ENCODE measurements around the gene GRID1.

The GRID1 gene

DNA sequence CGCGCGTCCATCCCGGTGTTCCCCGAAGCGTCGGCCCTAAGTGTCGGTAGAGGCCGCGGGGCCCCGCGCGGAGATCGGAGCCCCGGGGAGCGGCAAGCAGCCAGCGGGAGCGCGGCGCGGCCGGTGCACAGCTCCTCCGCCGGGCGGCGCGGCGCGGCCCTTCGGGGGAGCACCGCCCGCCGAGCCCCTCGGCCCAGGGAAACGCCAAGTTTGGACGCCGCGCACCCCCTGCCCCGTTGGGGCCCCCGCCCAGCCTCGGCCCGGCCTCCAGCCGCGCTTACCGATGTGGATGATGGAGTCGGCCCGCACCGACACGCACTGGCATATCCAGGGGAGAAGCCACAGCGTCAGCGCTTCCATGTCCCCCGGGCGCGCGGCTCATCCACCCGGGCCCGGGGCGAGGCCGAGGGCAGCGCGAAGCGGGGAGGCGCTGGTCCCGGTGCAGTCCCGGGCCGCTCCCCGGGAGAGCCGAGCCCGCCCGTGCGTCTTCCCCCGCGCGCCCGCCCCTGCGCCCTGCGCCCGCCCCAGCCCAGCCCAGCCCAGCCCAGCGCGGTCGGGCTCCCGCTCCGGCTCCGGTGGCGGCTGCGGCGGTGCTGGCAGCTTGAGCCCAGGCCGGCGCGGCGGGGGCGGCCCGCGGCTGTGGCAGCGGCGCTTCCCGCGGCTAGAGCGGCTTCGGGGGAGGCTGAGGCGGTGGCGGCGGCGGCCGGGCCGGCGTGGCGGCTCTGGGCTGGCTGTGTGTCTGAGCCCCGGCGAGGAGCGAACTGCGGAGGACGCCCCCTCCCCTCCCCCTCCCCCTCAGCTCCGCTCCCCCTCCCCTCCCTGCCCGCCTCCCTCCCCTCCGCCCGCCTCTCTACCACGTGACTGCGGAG lies at the start of gene GRID1:
Gene GRID1, minus strand, starts transcription at position 763 of the 869 bp plus-strand sequence.
- no peak for DNase-seq

DNA sequence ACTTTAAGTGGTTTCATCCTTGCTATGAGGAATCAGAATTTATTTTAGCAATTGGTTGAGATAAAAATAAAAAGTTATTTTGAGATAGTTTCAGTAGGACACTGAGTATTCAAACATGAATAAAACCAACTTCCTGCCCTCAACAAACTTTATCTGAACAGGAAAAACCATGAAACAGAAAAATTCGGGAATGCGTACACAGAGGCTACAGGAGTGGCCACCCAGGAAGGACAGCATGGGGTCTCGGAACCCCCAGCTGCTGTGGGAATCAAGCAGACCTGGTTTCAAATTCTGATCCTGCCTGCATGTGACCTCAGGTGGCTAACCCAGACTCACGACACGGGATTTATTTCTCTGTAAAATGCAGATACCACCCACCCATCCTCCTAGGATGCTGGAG lies 49.0 kb upstream of the GRID1 start:
- no peak for DNase-seq

DNA sequence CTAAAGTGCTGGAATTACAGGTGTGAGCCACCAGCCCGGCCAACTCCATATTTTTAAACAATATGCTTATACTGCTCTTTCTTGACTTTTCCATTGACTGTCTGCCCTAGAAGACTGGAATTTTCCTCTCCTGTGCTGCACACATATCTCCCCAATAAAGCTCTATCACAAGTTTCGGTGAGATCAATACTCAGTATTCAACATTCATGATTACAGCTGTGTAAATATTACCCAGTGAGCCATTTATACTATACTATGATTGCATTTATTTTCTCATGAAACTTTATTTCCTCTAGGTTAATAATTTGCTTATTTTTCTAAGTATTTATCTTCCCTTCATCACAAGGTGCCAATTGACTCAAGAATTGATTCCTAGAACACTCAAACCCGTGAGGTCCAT lies 48.5 kb upstream of the GRID1 start:
- DNase-seq = no peak

DNA sequence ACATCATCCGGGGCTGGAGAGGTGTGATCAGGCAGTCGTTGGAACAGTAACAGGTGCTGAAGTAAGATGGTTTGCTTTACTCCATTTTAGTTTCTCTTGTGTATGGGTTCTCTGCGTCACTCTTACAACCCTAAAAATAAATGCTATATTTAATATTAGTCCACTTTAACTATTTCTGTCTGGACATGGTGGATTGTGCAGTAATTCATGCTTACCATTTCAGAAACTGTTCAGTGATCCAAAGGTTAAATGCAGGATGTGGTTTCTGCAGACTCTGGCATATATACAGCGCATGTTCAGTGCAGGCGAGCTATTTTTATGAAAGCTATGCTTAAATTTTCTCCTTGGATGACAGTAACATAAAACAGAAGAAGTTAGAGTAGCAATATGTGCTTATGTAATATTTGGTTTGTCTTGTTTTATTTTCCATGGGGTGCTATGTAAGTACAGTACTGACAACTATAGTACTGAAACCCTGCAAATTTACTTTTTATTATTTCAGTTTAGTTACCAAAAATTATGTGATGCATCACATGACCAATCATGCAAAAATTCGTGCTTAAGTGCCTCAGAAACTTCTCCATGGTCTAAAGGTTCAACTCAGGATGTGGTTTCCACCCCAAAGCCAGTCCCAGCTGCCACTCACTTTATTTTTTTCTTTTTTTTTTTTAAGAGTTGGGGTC lies 46.6 kb upstream of the GRID1 start:
- DNase-seq = no peak

DNA sequence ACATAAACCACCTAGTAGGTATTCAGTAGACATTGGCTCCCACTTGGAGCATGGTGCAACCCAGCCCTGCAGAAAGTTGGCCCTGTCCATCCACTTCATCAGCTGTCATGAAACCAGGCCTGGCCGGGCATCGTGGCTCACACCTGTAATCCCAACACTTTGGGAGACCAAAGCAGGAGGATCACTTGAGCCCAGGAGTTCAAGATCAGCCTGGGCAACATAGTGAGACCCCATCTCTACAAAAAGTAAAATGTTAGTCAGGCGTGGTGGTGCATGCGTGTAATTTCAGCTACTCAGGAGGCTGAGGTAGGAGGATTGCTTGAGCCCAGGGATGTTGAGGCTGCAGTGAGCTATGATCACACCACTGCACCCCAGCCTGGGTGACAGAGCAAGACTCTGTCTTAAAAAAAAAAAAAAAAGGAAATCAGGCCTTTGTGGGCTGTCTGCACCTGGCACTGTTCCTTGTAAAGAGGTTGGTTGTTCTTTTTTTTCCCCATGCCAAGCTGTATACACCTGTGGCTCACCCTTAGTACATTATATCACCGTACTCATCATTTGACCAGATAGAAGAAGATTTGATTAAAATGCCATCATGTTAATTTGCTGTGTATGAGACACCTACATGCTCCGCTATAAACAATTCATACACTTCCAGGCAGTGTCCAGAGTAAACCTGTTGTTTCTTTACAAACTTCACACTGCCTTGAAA lies 45.4 kb upstream of the GRID1 start:
- no peak for DNase-seq

DNA sequence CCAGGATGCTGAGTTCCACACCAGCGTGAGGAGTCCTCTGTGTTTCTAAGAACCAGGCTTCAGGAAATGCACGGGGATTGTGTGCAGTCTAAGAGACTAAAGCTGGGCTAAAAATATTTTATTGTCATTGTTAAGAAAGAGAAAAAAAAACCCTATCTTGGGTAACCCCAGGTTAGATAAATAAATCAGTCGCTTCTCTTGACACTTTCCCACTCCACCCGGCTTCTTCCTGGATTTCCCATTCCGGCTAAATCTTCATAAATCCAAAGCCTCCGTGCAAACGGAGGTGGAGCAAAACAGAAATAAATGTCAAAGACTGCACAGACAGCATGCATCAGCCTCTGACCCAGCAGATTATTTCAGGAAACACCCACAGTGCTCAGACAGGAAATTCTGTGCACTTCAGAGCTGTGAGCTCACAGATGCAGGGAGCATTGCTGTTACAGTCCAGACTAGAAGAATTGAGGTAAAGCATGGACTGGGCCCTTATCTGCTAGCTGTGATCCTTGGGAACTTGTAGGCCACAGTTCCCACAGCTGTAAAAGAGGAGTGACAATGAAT lies 44.8 kb upstream of the GRID1 start:
- no peak for DNase-seq

DNA sequence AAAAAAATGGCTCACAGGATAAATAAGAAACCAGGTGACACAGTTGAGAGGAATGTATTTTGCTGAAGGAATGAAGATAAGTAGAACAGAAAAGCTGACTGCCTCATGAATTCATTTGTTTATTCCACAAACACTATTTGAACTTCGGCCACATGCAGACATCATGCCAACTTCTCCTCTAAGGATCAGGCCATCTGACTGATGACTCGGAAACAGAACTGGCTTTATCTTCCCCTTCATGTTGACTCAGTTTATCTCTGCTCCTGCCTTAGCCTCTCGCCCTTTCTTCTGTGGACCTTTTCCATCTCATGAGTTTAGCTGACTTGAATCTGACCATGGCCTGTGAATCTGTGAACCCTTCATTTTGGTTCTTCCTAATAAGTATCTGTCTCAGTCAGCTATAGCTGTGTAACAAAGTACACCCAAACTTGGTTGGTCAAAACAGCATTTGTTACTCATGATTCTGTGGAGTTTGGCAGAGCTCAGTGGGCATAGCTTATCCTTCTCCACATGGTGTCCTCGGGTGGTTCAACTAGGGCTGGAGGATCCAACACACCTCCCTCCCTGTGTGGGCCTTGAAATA lies 44.0 kb upstream of the GRID1 start:
- no peak for DNase-seq

DNA sequence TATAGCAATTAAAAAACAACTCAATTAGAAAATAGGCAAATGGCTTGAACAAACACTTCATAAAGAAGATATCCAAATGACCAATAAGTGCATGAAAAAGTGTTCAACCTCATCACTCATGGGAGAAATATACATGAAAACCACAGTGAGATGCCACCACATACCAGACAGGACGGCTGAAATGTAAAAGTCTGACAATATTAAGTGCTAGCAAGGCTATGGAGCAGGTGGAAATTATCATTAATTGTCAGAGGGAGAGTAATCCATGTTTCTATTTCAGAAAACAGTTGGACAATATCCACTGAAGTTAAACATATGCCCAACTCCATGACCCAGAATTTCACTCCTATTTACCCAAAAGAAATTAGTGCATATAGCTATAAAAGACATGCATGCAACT lies 42.6 kb upstream of the GRID1 start:
- DNase-seq = no peak

DNA sequence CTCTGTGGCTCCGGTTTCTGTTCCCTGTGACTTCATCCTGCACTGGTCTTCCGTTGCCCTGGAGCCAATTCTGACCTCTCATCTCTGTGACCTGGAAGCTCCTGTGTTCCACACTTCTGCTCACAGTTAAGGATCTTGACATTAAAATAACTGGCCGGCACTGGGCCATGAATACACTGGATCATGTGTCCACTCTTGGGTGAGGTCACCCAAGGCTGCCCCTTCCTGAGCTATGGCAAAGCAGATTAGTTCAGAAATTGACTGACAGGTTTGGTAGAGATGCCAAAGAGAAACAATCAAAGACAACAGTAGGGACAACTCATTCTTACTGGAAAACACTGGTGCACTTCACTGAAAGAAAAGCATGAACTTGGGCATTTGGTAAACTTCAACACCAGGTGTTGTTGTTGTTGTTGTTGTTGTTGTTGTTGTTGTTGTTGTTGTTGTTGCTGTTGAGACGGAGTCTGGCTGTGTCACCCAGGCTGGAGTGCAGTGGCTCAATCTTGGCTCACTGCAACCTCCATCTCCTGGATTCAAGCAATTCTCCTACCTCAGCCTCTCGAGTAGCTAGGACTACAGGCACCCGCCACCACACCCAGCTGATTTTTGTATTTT lies 36.7 kb upstream of the GRID1 start:
- DNase-seq = no peak

DNA sequence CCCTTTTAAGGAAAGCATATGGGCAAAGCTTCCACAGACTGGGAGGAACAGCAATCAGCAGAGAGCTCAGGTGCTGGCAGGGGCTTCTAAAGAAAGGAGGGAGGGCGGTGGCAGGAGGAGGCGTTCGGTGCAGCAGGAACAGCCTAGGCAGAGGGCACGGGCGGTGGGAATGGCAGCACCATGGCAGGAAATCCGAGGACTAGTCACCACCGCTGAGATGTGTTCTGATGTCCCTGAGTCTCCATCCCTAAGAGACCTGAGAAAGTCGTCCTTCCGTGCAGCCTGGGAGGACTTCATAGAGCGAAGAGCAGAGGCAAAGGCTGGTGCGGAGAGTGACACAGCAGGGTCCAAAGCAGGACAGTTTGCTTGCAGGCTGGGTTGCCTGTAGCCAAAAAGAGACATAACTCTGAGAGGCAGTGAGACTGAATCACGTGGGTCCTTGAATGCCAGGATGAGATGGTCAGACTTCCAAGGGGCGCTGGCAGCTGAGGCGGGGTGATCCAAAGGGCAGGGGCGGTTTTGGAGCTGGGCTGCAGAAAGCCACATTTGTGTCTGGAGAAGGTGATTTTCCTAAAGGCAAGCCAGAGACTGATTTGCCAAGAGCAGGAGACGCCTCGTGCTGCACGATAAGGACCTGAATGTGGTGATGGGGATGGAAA lies 35.8 kb upstream of the GRID1 start:
- no peak for DNase-seq

DNA sequence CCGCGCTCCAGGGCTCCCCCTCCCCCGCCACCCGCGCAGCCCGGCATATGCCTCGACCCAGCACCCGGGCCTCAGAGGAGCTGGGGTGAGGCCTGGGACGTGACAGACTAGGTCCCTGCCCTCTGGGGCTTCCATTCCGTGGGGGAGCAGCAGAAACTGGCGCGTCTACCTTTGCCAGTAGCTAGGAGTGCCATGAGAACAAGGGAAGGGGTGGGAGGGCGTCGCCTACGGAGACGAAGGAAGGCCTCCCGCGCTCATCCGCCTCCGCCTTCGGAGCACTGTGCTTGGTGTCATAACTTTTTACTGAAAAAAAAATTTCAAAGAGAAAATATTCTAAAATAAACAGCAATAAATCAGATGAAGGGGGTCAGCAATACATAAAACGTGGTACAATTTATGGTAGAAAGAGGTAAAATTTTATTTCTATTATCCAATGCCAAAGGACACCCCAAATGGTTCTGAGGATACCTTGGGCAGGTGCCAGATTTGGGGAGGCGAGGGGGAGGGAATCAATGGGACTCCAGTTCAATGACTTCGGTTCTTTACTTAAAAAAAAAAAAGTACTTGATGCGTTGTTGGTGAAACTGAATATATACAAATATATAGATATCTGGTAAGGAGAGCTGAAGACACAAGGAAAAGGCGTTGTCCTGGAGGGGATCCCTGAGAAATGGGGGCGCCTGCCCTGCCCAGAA lies 35.1 kb upstream of the GRID1 start:
- DNase-seq = no peak

DNA sequence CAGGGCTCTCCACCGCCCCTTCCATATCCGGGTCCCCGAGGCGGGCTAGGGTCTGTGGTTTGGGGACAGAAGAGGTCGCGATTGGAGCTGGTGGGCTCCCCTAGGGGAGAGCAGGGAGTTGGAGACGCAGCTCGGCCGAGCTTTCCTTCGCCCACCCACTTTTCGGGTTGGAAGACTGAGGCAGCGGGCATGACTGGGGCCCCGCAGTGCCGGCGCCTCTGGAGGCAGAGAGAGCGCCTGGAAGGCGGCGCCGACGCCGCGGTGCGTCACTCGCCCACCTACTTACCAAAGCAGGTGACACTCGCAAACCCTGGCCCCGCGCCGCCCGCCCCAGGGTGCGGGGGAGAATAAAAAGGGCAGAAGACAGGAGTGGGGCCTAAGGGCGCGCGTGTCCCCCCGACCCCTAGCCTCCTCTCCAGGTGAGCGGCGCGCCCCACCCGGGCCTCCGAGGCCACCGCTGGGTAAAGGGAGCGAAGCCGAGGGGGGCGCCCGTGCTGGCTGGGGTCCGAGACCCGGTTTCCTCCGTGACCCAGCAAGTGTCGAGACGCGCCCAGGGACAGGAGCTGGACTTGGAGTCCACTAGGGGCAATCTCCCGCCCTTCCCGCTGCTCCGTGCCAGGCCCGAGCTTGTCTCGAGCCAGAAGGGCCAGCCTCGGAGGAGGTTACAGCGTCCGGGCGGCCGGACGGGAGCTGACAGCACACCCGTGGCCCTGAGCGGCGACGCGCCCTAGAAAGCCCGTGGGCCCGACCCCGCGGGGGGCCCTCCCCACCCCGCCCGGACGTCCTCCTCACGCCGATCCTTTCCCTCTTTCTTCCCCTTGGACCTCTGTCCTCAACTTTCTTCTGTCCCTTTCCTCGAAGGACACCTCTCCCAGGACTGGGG lies 34.4 kb upstream of the GRID1 start:
- DNase-seq = no peak

DNA sequence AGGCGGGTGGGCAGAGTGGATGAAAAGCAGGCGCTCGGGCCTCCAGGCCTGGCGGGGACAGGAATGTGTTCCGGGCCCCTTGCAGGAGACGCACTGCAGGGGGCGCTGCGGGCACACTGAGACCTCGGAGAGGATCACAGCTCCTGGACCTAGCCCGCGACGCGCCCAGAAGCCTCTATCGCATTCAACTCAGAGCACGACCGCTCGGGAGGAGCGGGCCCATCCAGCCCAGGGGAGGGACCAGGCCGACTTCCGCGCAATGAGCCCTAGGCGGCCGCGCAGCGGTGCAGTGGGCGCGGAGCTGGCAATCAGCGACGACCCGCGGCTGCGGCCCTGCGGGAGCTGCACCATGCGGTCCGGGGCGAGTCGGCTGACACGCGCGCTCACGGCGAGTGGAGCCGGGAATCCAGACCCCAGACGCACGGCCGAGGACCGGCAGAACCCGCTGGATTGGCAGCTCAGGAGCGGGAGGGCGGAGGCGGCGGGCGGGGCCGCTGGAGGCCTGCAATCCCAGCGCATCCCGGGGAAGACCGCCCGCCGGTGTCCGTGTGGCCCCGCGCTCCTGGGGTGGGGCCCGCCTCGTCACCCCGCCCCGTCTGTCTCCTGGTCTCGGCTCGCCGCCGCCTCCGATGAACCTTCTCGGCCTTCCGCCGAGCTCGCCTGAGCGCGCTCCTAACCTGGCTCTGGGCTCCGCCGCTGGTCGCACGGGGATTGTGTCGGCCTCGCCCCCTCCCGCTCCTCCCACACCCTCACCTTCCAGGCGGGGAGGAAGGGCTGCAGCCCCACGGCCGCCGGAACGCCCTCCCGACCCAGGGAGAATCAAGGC lies 33.5 kb upstream of the GRID1 start:
- peak; percentile 75 for DNase-seq

DNA sequence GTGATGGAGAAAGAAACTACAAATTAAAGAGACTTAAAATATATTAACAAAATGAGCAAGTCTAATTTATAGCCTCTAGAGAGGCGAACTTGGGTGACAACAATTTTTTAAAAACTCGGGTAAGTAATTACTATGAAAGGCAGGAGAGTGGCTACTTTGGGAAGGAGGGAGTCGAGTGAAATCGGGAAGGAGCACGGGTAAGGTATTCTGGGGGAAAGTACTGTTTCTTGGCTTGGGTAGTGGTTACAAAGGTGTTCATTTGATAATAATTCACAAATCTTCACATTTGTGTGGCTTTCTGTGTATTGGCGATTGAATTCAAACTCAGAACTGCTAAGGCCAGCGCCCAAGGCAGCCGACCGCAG lies 32.9 kb upstream of the GRID1 start:
- no peak for DNase-seq

DNA sequence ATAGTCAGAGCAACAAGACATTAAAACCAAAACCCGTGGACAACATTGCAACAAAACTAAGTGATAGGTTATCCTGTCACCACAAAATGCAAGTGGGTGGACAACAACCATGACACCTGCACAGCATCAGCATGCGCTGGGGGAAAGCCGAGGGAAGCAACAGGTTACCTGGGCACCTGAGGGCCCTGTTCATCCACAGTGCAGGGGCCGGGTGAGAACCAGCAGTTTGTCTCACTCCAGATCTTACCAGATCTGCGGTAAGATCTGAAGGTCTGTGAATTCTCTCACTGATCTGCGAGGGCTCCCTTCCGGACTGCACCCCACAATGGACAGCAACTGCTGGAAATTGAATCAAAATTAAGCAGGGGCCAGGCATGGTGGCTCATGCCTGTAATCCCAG lies 30.5 kb upstream of the GRID1 start:
- no peak for DNase-seq

DNA sequence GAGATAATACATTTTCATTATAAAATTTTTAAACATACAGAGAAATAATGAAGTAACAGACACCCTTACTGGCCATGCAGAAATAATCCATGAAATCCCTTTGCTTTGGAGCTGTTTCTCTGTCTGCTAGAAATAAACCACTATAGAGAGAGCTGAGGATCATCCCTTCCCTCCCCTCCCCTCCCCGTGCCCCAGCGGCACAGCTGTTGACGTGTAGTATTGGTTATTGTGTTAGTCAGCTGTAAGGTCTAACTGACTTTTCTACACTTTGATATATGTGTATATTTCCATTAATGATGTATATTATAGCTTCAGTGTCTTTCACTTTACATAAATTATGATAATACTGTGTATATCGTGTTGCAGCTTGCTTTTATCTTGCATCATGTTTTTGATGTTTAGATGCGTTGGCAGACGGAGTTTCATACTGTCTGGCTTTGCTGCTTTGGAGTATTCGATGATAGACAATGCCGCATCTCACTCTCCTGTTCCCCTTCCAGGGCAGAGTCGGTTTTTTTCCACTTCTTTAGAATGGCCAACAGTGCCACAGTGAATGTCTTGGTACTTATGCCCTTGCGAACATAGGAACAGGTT lies 27.4 kb upstream of the GRID1 start:
- DNase-seq = no peak

DNA sequence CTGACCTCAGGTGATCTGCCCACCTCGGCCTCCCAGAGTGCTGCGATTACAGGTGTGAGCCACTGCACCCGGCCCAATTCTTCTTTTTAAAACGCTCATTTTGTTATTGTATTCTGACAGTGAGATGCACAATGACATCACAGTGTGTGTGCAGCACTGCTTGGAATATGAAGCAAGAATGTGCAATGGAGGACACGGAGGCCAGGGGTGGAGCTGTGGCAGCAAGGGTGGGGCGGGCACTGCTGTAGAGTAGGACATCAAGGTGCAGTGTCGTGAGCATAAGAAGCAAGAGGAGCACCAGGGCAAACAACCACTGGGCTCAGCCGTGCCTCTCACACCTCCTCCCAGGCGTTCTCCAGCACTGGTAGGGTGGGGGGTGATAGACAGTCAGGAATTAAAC lies 26.8 kb upstream of the GRID1 start:
- DNase-seq = no peak

DNA sequence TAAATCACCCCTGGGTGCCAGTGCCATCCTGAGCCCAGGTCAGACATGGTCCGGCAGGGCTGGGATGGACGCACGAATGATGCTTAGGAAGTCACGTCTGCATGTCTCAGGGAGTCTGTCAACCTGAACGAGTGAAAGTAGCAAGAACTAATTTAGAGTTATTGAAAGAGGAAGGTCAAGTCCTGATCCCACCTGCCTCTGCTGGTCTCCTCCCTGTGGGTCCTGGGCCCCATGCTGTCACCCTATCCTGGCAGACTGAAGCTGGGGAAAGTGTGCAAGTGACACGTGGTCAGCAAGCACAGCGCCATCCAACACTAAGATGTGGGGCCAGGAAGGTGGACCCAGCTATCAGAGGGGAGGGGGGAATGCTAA lies 26.1 kb upstream of the GRID1 start:
- DNase-seq = no peak
